ENCODE measurements around the gene COL20A1.

DNA sequence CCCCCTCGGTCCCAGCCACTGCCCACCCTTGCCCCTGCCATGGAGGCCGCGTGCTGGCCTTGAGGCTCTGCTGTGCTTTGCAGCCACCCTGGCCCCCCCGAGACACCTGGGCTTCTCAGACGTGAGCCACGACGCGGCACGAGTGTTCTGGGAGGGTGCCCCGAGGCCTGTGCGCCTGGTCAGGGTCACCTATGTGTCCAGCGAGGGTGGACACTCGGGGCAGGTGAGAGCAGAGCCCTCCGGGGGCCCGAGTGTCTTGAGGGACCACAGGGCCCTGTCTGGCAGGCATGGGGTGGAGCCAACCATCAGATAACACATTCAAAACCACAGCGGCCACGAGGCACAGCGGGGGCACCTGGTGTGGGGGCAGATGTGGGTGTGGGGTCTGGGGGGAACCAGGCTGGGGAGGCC is 18.9 kb downstream of the COL20A1 start:
- TF ChIP-seq, protein P1, sequence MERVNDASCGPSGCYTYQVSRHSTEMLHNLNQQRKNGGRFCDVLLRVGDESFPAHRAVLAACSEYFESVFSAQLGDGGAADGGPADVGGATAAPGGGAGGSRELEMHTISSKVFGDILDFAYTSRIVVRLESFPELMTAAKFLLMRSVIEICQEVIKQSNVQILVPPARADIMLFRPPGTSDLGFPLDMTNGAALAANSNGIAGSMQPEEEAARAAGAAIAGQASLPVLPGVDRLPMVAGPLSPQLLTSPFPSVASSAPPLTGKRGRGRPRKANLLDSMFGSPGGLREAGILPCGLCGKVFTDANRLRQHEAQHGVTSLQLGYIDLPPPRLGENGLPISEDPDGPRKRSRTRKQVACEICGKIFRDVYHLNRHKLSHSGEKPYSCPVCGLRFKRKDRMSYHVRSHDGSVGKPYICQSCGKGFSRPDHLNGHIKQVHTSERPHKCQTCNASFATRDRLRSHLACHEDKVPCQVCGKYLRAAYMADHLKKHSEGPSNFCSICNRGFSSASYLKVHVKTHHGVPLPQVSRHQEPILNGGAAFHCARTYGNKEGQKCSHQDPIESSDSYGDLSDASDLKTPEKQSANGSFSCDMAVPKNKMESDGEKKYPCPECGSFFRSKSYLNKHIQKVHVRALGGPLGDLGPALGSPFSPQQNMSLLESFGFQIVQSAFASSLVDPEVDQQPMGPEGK (CRISPR knock-in tag; IDR thresholded peaks at IDR 0.05; ENCODE audit: borderline replicate concordance): no peak
- TF ChIP-seq, protein P2, sequence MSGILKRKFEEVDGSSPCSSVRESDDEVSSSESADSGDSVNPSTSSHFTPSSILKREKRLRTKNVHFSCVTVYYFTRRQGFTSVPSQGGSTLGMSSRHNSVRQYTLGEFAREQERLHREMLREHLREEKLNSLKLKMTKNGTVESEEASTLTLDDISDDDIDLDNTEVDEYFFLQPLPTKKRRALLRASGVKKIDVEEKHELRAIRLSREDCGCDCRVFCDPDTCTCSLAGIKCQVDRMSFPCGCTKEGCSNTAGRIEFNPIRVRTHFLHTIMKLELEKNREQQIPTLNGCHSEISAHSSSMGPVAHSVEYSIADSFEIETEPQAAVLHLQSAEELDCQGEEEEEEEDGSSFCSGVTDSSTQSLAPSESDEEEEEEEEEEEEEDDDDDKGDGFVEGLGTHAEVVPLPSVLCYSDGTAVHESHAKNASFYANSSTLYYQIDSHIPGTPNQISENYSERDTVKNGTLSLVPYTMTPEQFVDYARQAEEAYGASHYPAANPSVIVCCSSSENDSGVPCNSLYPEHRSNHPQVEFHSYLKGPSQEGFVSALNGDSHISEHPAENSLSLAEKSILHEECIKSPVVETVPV (CRISPR knock-in tag; IDR thresholded peaks at IDR 0.05): no peak
- TF ChIP-seq ZNF8 (CRISPR knock-in tag; IDR thresholded peaks at IDR 0.05): no peak
- TF ChIP-seq ARNTL (CRISPR knock-in tag; IDR thresholded peaks at IDR 0.05; ENCODE audit: borderline replicate concordance, low read depth): no peak
